Heart left ventricle (tissue), 13 donors: ENCODE results near the gene MSI2.

Source experiments
- CTCF ChIP-seq, 12 donors: fragments of 200-600 bp; sonication (generic) in 4 of 12; IDR thresholded peaks; one replicate each; pipeline versions ENCODE4 v1.5.0 to v1.8.0; 2018 to 2022; ENCODE audit warnings: antibody characterized with exemption in 12 of 12, mild to moderate bottlenecking in 5 of 12
- POLR2A ChIP-seq, 2 donors: fragments of 450-650 bp; IDR thresholded peaks; one replicate each; pipeline ENCODE4 v1.6.1; 2017; ENCODE audit warnings: antibody characterized with exemption in 2 of 2, mild to moderate bottlenecking in 2 of 2, moderate library complexity in 2 of 2
- donor health status: ischemic (EF 13 %, LVEDD 7.1; RV severe dilation, severe dysfunction).
- donor health status: DM: no; HTN: yes; CAD: no.
- donor health status: DM: no; HTN: no; CAD: no.
- donor health status: ischemic (EF 25% LVEDD 6.9; RV normal size, moderate dysfunction).
- donor health status: ischemic (EF 25% LVEDD 5.7; RV mildly dilated, moderate dysfunction).
- donor health status: ischemic (EF 35%, LVEDD 5.7; RV mildly dilated, moderate dysfunction).
- donor health status: nonischemic (EF 11% LVEDD 7.7; RV severe dilation, severe dysfunction).
- donor health status: DM: yes; HTN: yes; CAD: no.
- donor health status: PGD.
- donor health status: ischemic (EF 29% LVEDD 5.4; RV normal size, mild dysfunction).
- donor health status: nonischemic (EF 23%, LVEDD 6.1; RV moderate dilation, normal function).

GRCh38 chr17:57404073-57404472 is 147.8 kb downstream of the MSI2 start:
- TF ChIP-seq CTCF (IDR thresholded peaks at IDR 0.05) (no peak), POLR2A (IDR thresholded peaks at IDR 0.05) (no peak)
